ENCODE results near the gene MYPOP.

DNA sequence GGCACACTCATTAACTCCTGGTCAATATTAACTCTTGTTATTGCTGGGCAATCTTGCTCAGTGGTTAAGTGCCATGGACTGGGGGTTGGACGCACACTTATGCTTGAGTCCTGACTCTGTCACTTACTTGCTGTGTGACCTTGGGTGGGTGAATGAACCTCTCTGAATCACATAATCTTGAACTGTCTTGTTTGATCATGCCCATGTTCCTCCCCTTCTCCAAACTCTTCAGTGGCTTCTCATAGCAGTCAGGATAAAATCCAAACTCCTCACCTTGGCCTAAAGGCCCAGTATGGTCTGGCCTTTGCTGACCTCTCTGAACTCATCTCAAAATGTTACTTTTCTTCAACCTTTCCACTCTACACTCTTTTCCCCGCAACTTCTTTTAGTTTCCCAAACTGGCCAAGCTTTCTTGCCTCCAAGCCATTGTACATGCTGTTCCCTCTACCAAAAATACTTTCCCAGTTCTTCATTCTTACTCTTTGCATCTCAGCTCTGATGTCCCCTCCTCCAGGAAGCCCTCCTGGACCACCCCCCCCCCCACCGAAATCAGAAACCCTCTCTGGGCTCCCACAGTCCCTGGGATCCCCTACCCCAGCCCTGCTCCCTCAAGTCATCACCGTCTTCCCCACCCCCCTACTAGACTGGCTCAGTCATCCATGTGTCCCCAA lies 2.4 kb downstream of the MYPOP start:
- TF ChIP-seq TRIM24 (IDR thresholded peaks at IDR 0.05) (no peak), KAT2B (IDR thresholded peaks at IDR 0.05; ENCODE audit: low read depth, low read length) (no peak), ERF (CRISPR knock-in tag; IDR thresholded peaks at IDR 0.05) (no peak), NONO (IDR thresholded peaks at IDR 0.05; ENCODE audit: low read depth in 2 of 2, low read length in 1 of 2) (no peak), POLR2AphosphoS5 (IDR thresholded peaks at IDR 0.05; ENCODE audit: control insufficient read depth, insufficient read depth, low read depth, low read length) (no peak)
- TF ChIP-seq, protein P1, sequence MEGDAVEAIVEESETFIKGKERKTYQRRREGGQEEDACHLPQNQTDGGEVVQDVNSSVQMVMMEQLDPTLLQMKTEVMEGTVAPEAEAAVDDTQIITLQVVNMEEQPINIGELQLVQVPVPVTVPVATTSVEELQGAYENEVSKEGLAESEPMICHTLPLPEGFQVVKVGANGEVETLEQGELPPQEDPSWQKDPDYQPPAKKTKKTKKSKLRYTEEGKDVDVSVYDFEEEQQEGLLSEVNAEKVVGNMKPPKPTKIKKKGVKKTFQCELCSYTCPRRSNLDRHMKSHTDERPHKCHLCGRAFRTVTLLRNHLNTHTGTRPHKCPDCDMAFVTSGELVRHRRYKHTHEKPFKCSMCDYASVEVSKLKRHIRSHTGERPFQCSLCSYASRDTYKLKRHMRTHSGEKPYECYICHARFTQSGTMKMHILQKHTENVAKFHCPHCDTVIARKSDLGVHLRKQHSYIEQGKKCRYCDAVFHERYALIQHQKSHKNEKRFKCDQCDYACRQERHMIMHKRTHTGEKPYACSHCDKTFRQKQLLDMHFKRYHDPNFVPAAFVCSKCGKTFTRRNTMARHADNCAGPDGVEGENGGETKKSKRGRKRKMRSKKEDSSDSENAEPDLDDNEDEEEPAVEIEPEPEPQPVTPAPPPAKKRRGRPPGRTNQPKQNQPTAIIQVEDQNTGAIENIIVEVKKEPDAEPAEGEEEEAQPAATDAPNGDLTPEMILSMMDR (IDR thresholded peaks at IDR 0.05 in 2 of 3, conservative IDR thresholded peaks at IDR 0.05 in 1 of 3; ENCODE audit: insufficient read depth in 2 of 3, low read depth in 1 of 3, low read length in 3 of 3): no peak
- TF ChIP-seq, protein P2, sequence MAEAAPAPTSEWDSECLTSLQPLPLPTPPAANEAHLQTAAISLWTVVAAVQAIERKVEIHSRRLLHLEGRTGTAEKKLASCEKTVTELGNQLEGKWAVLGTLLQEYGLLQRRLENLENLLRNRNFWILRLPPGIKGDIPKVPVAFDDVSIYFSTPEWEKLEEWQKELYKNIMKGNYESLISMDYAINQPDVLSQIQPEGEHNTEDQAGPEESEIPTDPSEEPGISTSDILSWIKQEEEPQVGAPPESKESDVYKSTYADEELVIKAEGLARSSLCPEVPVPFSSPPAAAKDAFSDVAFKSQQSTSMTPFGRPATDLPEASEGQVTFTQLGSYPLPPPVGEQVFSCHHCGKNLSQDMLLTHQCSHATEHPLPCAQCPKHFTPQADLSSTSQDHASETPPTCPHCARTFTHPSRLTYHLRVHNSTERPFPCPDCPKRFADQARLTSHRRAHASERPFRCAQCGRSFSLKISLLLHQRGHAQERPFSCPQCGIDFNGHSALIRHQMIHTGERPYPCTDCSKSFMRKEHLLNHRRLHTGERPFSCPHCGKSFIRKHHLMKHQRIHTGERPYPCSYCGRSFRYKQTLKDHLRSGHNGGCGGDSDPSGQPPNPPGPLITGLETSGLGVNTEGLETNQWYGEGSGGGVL (CRISPR knock-in tag; IDR thresholded peaks at IDR 0.05): no peak
